HepG2 (cell line): Measurements from ENCODE around the gene KIAA0930. TPM values are rescaled to one million over a fixed set of nuclear protein-coding genes. Genes with fewer than 3 reads are reported as not detected.

Source experiments
- ATF7 ChIP-seq, 2 experiments: fragments of 450-650 bp in 1 of 2; sonication (generic) in 1 of 2; formaldehyde crosslinking in 1 of 2; IDR thresholded peaks; 2 replicates each; pipeline versions ENCODE4 v1.4.0 to v1.6.1; 2016 to 2020; ENCODE audit warnings: antibody characterized with exemption in 1 of 2, mild to moderate bottlenecking in 1 of 2, missing genetic modification reagents in 1 of 2
- CENPX ChIP-seq: sonication (generic); formaldehyde crosslinking; IDR thresholded peaks from 2 replicates; pipeline ENCODE4 v1.9.0; 2021; ENCODE audit warnings: mild to moderate bottlenecking, missing genetic modification reagents, moderate library complexity
- GFI1 ChIP-seq: sonication (generic); formaldehyde crosslinking; IDR thresholded peaks from 2 replicates; pipeline ENCODE4 v1.5.0; 2020; ENCODE audit warnings: missing genetic modification reagents, mild to moderate bottlenecking, borderline replicate concordance
- HMG20A ChIP-seq: IDR thresholded peaks from 2 replicates; pipeline ENCODE4 v1.6.1; 2016; ENCODE audit warnings: borderline replicate concordance
- MIXL1 ChIP-seq: IDR thresholded peaks from 2 replicates; pipeline ENCODE4 v1.6.1; 2016
- NCOA2 ChIP-seq: sonication (generic); formaldehyde crosslinking; IDR thresholded peaks from 2 replicates; pipeline ENCODE4 v1.8.0; 2022; ENCODE audit warnings: inconsistent platforms
- NFE2L1 ChIP-seq: sonication (generic); formaldehyde crosslinking; IDR thresholded peaks from 2 replicates; pipeline ENCODE4 v1.4.0; 2020; ENCODE audit warnings: missing genetic modification reagents, mild to moderate bottlenecking, borderline replicate concordance
- PATZ1 ChIP-seq: sonication (generic); formaldehyde crosslinking; IDR thresholded peaks from 2 replicates; pipeline ENCODE4 v1.4.0; 2020; ENCODE audit warnings: missing genetic modification reagents
- PHF8 ChIP-seq: sonication (generic); formaldehyde crosslinking; IDR thresholded peaks from 2 replicates; pipeline ENCODE4 v1.5.0; 2020; ENCODE audit warnings: missing genetic modification reagents
- PITX1 ChIP-seq: sonication (generic); formaldehyde crosslinking; IDR thresholded peaks from 2 replicates; pipeline ENCODE4 v1.5.1; 2020; ENCODE audit warnings: mild to moderate bottlenecking, missing genetic modification reagents
- RFXANK ChIP-seq: IDR thresholded peaks from 2 replicates; pipeline ENCODE4 v1.6.1; 2016
- SRF ChIP-seq: IDR thresholded peaks from 2 replicates; pipeline ENCODE4 v1.6.1; 2011; ENCODE audit warnings: mild to moderate bottlenecking, low read depth, low read length, moderate library complexity
- TFDP2 ChIP-seq: sonication (generic); formaldehyde crosslinking; IDR thresholded peaks from 2 replicates; pipeline ENCODE4 v1.4.0; 2020; ENCODE audit warnings: missing genetic modification reagents
- TRIM22 ChIP-seq: fragments of 450-650 bp; IDR thresholded peaks from 2 replicates; pipeline ENCODE4 v1.6.1; 2017
- ZNF235 ChIP-seq: sonication (generic); formaldehyde crosslinking; IDR thresholded peaks from 2 replicates; pipeline ENCODE4 v1.8.1; 2023; ENCODE audit warnings: mild to moderate bottlenecking, missing genetic modification reagents, borderline replicate concordance
- ZNF282 ChIP-seq: fragments of 450-650 bp; IDR thresholded peaks from 2 replicates; pipeline ENCODE4 v1.6.1; 2018; ENCODE audit not compliant: partially characterized antibody
- ZNF367 ChIP-seq: sonication (generic); formaldehyde crosslinking; IDR thresholded peaks from 2 replicates; pipeline ENCODE4 v1.4.0; 2020; ENCODE audit warnings: missing genetic modification reagents, borderline replicate concordance
- ZNF468 ChIP-seq: sonication (generic); formaldehyde crosslinking; IDR thresholded peaks from 2 replicates; pipeline ENCODE4 v1.8.0; 2022; ENCODE audit warnings: mild to moderate bottlenecking, moderate library complexity, missing genetic modification reagents
- ZNF891 ChIP-seq: sonication (generic); formaldehyde crosslinking; IDR thresholded peaks from 2 replicates; pipeline ENCODE4 v1.5.0; 2020; ENCODE audit warnings: mild to moderate bottlenecking, missing genetic modification reagents
- polyA plus RNA-seq, 8 experiments: library from polyadenylated mRNA; depleted of rRNA in 3 of 8; stranded (reverse) in 7 of 8; unstranded in 1 of 8; fragments of >200 nt; fragmentation: Illumina TruSeq in 4 of 8; extraction: Trizol in 4 of 8; gene quantifications; 2 replicates each; pipeline versions ENCODE4 v1.2.1 to v1.2.3, GENCODE V29; 2011 to 2016; ENCODE audit warnings: low read depth in 4 of 8, missing spikeins in 1 of 8, mixed read lengths in 1 of 8; ENCODE audit not compliant: insufficient read depth in 1 of 8
- total RNA-seq, 5 experiments: library from RNA; depleted of rRNA; stranded (reverse); fragments of >200 nt; fragmentation: Illumina TruSeq; extraction: Trizol; gene quantifications; 2 replicates each; pipeline ENCODE4 v1.2.3, GENCODE V29; 2016; ENCODE audit warnings: low read depth in 1 of 5
- TF ChIP-seq, protein P1 (sequence below): fragments of 450-650 bp; IDR thresholded peaks from 2 replicates; pipeline ENCODE4 v1.6.1; 2017; ENCODE audit warnings: mild to moderate bottlenecking

The KIAA0930 gene
- total and polyA plus RNA-seq, 2 of the 13 experiments (the other 11 are each of a cell fraction or from before 2014, with no cell fraction given) = 27.0 to 38.2 TPM

GRCh38 chr22:45246060-45246985 is 5.6 kb upstream of the KIAA0930 start (continued):
- no peak for TF ChIP-seq NFE2L1 (CRISPR knock-in tag)
- no peak for TF ChIP-seq TFDP2
- no peak for TF ChIP-seq ZNF282
- TF ChIP-seq PITX1 (CRISPR knock-in tag) = peak; percentile 75
- TF ChIP-seq HMG20A (CRISPR knock-in tag) = no peak; the same call in 1 of the 2 replicates
- TF ChIP-seq ZNF367 (CRISPR knock-in tag) = no peak
- TF ChIP-seq, protein P1, sequence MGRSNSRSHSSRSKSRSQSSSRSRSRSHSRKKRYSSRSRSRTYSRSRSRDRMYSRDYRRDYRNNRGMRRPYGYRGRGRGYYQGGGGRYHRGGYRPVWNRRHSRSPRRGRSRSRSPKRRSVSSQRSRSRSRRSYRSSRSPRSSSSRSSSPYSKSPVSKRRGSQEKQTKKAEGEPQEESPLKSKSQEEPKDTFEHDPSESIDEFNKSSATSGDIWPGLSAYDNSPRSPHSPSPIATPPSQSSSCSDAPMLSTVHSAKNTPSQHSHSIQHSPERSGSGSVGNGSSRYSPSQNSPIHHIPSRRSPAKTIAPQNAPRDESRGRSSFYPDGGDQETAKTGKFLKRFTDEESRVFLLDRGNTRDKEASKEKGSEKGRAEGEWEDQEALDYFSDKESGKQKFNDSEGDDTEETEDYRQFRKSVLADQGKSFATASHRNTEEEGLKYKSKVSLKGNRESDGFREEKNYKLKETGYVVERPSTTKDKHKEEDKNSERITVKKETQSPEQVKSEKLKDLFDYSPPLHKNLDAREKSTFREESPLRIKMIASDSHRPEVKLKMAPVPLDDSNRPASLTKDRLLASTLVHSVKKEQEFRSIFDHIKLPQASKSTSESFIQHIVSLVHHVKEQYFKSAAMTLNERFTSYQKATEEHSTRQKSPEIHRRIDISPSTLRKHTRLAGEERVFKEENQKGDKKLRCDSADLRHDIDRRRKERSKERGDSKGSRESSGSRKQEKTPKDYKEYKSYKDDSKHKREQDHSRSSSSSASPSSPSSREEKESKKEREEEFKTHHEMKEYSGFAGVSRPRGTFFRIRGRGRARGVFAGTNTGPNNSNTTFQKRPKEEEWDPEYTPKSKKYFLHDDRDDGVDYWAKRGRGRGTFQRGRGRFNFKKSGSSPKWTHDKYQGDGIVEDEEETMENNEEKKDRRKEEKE = no peak
- TF ChIP-seq ZNF235 (CRISPR knock-in tag) = no peak
- no peak for TF ChIP-seq SRF
- TF ChIP-seq ATF7 (IDR thresholded peaks at IDR 0.05) = no peak
- TF ChIP-seq ATF7 (CRISPR knock-in tag; IDR thresholded peaks at IDR 0.05) = peak; percentile 57; the same call in 1 of the 2 replicates
- TF ChIP-seq ZNF891 (CRISPR knock-in tag) = no peak
- no peak for TF ChIP-seq TRIM22
- TF ChIP-seq GFI1 (CRISPR knock-in tag) = peak; percentile 90
- peak; percentile 69 for TF ChIP-seq NCOA2 (CRISPR knock-in tag)
- peak; percentile 74; the same call in 1 of the 2 replicates for TF ChIP-seq MIXL1 (CRISPR knock-in tag)
- no peak for TF ChIP-seq PHF8 (CRISPR knock-in tag)
- no peak for TF ChIP-seq PATZ1 (CRISPR knock-in tag)
- TF ChIP-seq ZNF468 (CRISPR knock-in tag) = no peak
- TF ChIP-seq RFXANK (CRISPR knock-in tag) = no peak
- TF ChIP-seq CENPX (CRISPR knock-in tag) = no peak
